ENCODE data around the gene CCDC121. TPM values are rescaled to one million over a fixed set of nuclear protein-coding genes. Genes with fewer than 3 reads are reported as not detected.

Gene CCDC121
- total RNA-seq, 1 donor = 1.1 TPM

DNA sequence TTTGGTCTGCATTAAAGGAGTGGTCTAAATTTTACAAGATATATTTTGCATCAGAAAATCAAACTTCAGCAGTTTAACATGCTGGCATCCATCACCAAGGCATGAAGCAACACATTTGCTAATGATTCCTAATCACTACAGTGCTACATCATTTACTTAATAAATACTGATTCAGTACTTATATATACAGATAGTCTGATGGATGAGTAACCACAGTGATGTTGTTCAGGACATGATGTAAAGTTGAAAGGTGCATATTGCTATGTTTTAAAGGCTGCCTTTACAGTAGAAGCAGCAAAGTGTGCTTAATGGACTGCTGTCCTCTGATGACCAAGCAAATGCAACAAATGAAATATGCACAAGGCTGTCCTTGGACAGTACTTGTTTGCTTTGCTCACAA is 23.5 kb upstream of the CCDC121 start:
- TF ChIP-seq, protein P1, sequence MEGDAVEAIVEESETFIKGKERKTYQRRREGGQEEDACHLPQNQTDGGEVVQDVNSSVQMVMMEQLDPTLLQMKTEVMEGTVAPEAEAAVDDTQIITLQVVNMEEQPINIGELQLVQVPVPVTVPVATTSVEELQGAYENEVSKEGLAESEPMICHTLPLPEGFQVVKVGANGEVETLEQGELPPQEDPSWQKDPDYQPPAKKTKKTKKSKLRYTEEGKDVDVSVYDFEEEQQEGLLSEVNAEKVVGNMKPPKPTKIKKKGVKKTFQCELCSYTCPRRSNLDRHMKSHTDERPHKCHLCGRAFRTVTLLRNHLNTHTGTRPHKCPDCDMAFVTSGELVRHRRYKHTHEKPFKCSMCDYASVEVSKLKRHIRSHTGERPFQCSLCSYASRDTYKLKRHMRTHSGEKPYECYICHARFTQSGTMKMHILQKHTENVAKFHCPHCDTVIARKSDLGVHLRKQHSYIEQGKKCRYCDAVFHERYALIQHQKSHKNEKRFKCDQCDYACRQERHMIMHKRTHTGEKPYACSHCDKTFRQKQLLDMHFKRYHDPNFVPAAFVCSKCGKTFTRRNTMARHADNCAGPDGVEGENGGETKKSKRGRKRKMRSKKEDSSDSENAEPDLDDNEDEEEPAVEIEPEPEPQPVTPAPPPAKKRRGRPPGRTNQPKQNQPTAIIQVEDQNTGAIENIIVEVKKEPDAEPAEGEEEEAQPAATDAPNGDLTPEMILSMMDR (IDR thresholded peaks at IDR 0.05; ENCODE audit: extremely low read depth, low read depth, low read length) = no peak
- Histone ChIP-seq H3K4me3 (ENCODE audit: insufficient read depth, low read length) (no peak overlapping the region), H2AFZ (ENCODE audit: low read length) (no peak overlapping the region), H3K36me3 (ENCODE audit: insufficient read depth, low read length) (peaks cover 78% of the 10 kb centered on the region), H3K4me2 (ENCODE audit: insufficient read depth, low read length) (no peak overlapping the region), H3K9me3 (ENCODE audit: low read depth, low read length) (no peaks in the 10 kb centered on the region), H3K4me1 (ENCODE audit: insufficient read depth, low read length) (peaks cover 15% of the 10 kb centered on the region), H3K27ac (ENCODE audit: low read depth, low read length) (no peak overlapping the region), H3K27me3 (ENCODE audit: insufficient read depth, low read length) (no peaks in the 10 kb centered on the region), H4K20me1 (ENCODE audit: insufficient read depth, low read length) (no peaks in the 10 kb centered on the region), H3K79me2 (ENCODE audit: insufficient read depth, low read length) (no peaks in the 10 kb centered on the region)
- DNase-seq (ENCODE audit: insufficient read length, low spot score, missing footprints) = no peak

DNA sequence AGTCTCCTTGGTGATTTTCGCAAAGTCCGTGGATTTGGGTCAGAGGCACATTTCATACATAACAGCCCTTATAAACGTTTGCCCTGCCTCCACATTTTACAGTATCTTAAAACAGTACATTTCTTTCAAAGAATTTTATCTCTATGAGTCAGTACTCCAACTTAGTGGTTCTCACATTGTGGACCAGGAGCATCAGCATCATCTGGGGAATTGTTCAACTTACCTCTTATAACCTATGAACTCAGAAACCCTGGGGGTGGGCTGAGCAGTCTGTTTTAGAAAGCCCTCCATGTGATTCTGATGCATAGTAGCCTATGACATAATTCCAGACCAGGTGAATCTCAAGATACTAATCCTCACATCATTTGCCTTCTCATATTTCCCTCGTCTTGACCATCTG is 22.2 kb upstream of the CCDC121 start:
- Histone ChIP-seq H3K4me3 (ENCODE audit: insufficient read depth, low read length) (no peak overlapping the region), H3K4me2 (ENCODE audit: insufficient read depth, low read length) (no peak overlapping the region), H3K36me3 (ENCODE audit: insufficient read depth, low read length) (peaks cover 77% of the 10 kb centered on the region), H4K20me1 (ENCODE audit: insufficient read depth, low read length) (no peaks in the 10 kb centered on the region), H3K4me1 (ENCODE audit: insufficient read depth, low read length) (peaks cover 17% of the 10 kb centered on the region), H3K27ac (ENCODE audit: low read depth, low read length) (peak overlapping the region; percentile 13), H3K79me2 (ENCODE audit: insufficient read depth, low read length) (no peaks in the 10 kb centered on the region), H3K27me3 (ENCODE audit: insufficient read depth, low read length) (no peaks in the 10 kb centered on the region), H2AFZ (ENCODE audit: low read length) (no peak overlapping the region), H3K9me3 (ENCODE audit: low read depth, low read length) (no peaks in the 10 kb centered on the region)
- no peak for DNase-seq (ENCODE audit: insufficient read length, low spot score, missing footprints)
- TF ChIP-seq, protein P1 (IDR thresholded peaks at IDR 0.05; ENCODE audit: extremely low read depth, low read depth, low read length) = no peak

DNA sequence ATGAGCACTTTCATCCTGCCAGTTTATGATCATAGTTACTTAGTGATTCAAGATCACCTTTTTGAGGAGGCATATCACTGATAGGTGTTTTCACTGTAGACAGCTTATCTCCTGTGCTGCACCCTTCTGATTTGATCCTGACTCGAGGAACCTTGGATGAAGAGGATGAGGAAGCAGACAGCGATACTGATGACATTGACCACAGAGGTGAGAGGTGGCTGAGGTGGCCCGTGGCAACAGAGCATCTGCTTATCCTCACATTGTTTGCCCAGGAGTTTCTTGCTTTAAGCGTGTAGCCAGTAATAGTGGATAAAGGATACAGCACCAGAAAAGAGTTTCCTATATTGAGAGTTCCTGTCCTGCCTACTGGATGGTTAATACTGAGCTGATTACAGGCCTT is 18.9 kb upstream of the CCDC121 start:
- Histone ChIP-seq H3K4me1 (ENCODE audit: insufficient read depth, low read length) (peaks cover 6% of the 10 kb centered on the region), H3K4me2 (ENCODE audit: insufficient read depth, low read length) (no peak overlapping the region), H3K9me3 (ENCODE audit: low read depth, low read length) (no peaks in the 10 kb centered on the region), H3K4me3 (ENCODE audit: insufficient read depth, low read length) (no peak overlapping the region), H3K36me3 (ENCODE audit: insufficient read depth, low read length) (peaks cover 78% of the 10 kb centered on the region), H3K27ac (ENCODE audit: low read depth, low read length) (peak overlapping the region; percentile 8), H4K20me1 (ENCODE audit: insufficient read depth, low read length) (no peaks in the 10 kb centered on the region), H3K27me3 (ENCODE audit: insufficient read depth, low read length) (no peaks in the 10 kb centered on the region), H3K79me2 (ENCODE audit: insufficient read depth, low read length) (no peaks in the 10 kb centered on the region), H2AFZ (ENCODE audit: low read length) (no peak overlapping the region)
- DNase-seq (ENCODE audit: insufficient read length, low spot score, missing footprints) = no peak
- TF ChIP-seq, protein P1 (IDR thresholded peaks at IDR 0.05; ENCODE audit: extremely low read depth, low read depth, low read length) = no peak

DNA sequence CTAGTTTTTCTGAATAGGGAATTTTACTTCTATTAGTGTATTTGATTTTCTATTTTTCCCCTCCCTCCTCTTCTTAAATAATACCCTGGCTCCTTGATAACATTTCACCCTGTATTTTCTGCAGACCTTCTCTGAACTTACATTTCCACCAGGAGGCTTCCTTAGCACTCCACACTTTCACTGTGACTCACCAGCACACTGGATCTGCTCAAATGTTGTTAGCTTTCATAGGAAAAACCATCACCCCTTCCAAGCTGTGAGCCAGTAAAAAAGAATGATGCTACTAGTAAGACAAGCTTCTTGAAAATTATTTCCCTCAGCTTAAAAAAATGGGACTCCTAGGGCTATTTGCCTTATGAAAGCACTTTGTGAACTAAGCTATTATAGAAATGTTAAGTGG is 18.5 kb upstream of the CCDC121 start:
- no peak overlapping the region for H2AFZ ChIP-seq (ENCODE audit: low read length)
- no peaks in the 10 kb centered on the region for H3K79me2 ChIP-seq (ENCODE audit: insufficient read depth, low read length)
- no peak overlapping the region for H3K4me3 ChIP-seq (ENCODE audit: insufficient read depth, low read length)
- TF ChIP-seq, protein P1 (IDR thresholded peaks at IDR 0.05; ENCODE audit: extremely low read depth, low read depth, low read length) = no peak
- no peak for DNase-seq (ENCODE audit: insufficient read length, low spot score, missing footprints)
- no peaks in the 10 kb centered on the region for H3K27me3 ChIP-seq (ENCODE audit: insufficient read depth, low read length)
- no peaks in the 10 kb centered on the region for H3K9me3 ChIP-seq (ENCODE audit: low read depth, low read length)
- no peak overlapping the region for H3K4me2 ChIP-seq (ENCODE audit: insufficient read depth, low read length)
- no peaks in the 10 kb centered on the region for H4K20me1 ChIP-seq (ENCODE audit: insufficient read depth, low read length)
- H3K27ac ChIP-seq (ENCODE audit: low read depth, low read length) = peak overlapping the region; percentile 18
- peaks cover 77% of the 10 kb centered on the region for H3K36me3 ChIP-seq (ENCODE audit: insufficient read depth, low read length)
- peaks cover 6% of the 10 kb centered on the region for H3K4me1 ChIP-seq (ENCODE audit: insufficient read depth, low read length)

All from osteoblast (primary cell).